ENCODE results near the gene SYN1.

SYN1 gene

GRCh38 chrX:47523297-47523696, 96.4 kb downstream of the SYN1 start:
- peak; percentile 75 for DNase-seq (ENCODE audit: low spot score)
